ENCODE data around the gene EML6.

EML6 gene

DNA sequence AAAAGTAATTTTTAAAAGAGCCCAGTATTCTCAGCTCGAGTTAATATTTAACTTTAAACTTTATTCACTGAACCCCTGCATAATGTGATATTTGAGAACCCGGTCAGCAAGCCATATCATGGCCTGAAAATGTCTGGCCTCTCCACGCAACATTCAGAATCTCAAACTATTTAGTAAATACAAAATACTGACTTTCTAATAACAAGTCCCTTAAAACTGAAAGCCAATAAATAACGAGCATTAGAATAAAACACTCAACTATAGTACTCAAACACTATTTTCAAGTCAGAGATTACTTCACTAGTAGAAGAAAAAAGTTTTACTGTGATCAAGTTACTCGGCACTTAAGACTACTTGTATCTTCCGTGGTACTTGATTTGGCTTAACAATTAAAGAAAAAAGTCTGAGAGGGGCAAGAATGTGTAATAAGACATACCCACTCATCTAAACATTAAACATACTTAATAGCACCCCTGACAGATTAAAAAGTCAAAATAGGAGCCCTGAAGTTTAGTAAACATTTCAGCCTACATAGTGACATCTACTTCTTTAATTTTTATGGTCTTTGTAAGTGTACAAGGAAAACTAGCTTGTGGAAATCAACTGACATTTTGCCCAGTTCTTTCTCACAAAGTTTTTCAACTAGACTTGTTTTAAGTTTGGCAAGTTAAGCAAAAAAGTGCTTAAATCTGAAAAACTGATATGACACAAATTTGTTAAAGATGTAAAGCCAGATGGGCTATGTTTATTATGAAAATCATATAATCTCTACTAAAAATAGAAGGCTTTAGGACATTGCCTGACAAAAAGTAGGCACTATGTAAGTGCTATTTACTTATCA, 288.6 kb downstream of the EML6 start:
- DNase-seq: no peak

- no peak for DNase-seq
Observed at GRCh38 chr2:55012672-55013484, 289.4 kb downstream of the EML6 start.

DNA sequence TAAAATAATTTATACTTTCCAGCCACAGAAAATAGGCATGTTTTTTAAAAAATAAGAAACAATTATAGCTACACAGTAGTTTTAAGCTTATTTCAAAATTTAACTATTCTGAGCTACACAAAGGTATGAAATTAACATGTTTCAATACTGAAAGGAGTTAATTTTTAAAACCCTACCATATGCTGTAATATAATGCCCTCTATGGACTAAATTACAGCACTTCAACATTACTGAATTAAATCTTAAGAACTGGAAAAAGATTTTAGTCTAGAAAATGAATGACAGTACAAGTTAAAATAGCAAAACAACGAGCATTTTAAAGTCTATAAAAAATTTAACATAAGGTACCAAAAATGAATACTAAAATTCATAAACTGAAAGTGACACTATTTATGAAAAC, 290.5 kb downstream of the EML6 start:
- DNase-seq: no peak

DNA sequence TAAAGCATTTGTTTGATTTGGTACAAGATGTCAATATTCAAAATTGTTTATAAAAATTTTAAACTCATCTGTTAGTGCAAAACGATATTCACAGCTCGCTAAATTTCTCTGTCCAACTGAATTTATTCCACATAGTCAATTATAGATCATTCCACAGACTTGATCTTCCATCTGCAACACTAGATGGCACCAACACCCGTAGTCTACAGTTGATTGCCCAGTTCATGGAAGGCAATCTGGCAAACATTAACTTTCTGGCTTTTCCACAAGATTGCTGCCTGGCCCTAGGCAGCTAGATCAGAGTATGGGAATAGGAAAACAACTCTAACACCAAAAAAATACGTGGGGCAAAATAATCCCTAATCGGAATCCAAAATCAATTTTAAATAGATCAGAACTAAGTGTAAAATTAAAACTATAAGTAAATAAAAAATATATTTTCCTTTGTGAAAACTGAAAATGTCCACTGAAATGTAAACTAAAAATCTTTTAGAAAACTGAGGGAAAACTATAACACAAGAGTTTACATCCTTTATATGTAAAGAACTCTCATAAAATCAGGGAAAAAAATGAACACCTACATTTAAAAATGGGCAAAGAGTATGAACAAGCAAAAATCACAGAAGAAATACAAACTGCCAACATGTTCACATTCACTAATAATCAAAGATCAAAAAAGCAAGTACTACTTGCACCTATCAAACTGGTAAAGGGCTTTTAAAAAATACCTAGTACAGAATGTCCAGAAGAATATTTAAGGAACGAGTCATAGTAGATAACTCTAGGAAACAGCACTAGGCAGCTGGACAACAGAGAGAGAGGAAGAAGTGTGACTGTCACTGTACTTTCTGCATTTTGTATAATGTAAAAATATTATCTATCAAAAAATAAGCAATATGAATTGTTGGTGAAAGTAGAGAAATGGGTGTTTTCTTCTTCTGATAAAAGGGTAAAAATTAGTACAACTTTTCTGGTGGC, 291.8 kb downstream of the EML6 start:
- peak; percentile 30 for DNase-seq

GRCh38 chr2:55017428-55017827, 294.0 kb downstream of the EML6 start:
- no peak for DNase-seq

DNA sequence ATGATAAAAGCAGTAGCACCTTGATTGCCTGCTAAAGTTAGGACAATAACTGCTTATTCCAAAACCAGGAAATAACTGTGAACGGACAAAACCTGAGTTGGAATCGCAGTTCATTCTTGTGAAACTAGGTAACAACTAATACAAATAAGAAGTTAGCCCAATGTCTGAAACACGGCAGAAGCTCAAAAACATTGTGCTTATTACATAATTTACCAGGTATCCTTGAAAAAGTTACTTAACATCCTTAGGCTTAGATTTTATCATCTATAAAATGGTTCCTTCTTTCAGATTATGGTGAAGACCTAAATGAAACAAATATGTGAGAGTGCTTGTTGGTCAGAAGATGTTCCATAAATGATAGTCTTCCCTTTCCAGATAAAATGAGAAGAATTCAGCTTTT, 294.4 kb downstream of the EML6 start:
- no peak for DNase-seq

GRCh38 chr2:55018619-55019018, 295.2 kb downstream of the EML6 start:
- DNase-seq: no peak

DNA sequence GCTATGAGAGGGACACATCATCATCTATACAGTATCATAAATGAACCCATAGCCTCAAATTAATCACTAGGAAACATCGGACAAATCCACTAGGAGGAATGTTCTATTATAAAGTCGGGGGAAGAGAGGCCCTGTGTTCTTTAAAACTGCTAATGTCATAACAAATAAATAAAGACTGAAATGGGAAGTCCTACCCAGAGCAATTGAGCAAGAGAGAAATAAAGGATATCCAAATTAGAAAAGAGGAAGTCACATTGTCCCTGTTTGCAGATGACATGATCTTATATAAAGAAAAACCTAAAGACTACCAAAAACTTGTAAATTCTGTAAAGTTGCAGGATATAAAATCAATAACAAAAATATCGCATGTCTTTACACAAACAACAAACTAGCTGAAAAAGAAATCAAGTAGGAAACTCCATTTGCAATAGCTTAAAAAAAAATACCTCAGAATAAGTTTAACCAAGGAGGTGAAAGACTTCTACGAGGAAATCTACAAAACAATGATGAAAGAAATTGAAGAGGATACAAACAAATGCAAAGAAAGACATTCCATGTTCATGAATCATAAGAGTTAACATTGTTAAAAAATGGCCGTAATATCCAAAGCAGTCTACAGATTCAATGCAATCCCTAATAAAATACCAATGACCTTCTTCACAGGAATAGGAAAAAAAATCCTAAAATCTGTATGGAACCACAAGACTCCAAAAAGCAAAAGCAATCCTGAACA, 296.2 kb downstream of the EML6 start:
- DNase-seq: no peak
